Retinal pigment epithelial cell (primary cell): Measurements from ENCODE around the gene RAET1G.
"Not testable (repeated sequence)": the region's sequence is repeated elsewhere in the genome, so short reads cannot be mapped to it uniquely, and the experiment has no call there.

ENCODE experiments used
- DNase-seq: peaks from one replicate; pipeline ENCODE4 v3.0.0-alpha.2; 2010; ENCODE audit warnings: low read depth
- H3K4me3 ChIP-seq: 2 replicates; pipeline ENCODE4 v1.5.1; 2011; ENCODE audit warnings: mild to moderate bottlenecking, low read length, control low read depth, moderate library complexity
- TF ChIP-seq, protein P1 (sequence below): conservative IDR thresholded peaks from 2 replicates; pipeline ENCODE4 v1.5.1; 2011; ENCODE audit warnings: low read depth, low read length, control low read depth, inconsistent platforms

RAET1G gene

DNA sequence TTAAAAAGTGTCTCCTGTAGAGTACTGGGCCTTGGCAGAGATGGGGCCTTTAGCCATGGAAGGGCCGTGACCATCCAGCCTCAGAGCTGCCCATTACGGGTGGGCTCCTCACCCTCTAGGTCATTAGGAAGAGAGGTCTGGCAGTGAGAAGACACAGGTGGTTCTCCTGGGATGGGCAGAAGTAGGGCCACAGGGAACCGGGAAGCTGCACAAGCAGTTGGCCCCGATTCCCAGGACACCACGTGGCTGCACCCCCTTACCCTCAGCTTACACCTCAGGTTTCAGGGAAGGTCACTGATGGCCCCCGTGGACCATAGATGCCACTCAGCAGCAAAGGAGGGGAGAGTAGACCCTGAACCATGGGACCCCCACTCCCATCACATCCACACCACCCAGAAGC, 1.6 kb downstream of the RAET1G start:
- TF ChIP-seq, protein P1, sequence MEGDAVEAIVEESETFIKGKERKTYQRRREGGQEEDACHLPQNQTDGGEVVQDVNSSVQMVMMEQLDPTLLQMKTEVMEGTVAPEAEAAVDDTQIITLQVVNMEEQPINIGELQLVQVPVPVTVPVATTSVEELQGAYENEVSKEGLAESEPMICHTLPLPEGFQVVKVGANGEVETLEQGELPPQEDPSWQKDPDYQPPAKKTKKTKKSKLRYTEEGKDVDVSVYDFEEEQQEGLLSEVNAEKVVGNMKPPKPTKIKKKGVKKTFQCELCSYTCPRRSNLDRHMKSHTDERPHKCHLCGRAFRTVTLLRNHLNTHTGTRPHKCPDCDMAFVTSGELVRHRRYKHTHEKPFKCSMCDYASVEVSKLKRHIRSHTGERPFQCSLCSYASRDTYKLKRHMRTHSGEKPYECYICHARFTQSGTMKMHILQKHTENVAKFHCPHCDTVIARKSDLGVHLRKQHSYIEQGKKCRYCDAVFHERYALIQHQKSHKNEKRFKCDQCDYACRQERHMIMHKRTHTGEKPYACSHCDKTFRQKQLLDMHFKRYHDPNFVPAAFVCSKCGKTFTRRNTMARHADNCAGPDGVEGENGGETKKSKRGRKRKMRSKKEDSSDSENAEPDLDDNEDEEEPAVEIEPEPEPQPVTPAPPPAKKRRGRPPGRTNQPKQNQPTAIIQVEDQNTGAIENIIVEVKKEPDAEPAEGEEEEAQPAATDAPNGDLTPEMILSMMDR: no peak
- no peak overlapping the region for H3K4me3 ChIP-seq
- no peak for DNase-seq

DNA sequence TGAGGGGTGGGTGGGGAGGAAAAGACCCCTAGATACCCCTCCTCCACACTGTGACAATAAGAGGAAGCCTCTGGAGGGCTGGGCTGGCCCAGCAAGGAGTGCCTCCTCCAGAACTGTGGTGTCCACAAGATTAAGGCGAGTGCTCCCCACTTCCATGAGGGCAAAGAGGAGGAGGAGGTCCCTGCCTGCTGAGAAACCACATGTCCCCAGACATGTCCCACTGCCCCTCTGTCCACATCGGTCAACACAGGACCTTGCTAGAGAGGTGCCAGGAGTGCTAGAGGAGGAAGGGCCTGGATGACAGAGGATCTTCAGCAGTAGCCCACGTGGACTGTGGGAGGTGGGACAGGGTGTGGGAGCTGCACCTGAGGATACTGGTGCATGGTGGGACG, 3.1 kb downstream of the RAET1G start:
- no peak for DNase-seq
- no peak overlapping the region for H3K4me3 ChIP-seq
- TF ChIP-seq, protein P1: no peak

DNA sequence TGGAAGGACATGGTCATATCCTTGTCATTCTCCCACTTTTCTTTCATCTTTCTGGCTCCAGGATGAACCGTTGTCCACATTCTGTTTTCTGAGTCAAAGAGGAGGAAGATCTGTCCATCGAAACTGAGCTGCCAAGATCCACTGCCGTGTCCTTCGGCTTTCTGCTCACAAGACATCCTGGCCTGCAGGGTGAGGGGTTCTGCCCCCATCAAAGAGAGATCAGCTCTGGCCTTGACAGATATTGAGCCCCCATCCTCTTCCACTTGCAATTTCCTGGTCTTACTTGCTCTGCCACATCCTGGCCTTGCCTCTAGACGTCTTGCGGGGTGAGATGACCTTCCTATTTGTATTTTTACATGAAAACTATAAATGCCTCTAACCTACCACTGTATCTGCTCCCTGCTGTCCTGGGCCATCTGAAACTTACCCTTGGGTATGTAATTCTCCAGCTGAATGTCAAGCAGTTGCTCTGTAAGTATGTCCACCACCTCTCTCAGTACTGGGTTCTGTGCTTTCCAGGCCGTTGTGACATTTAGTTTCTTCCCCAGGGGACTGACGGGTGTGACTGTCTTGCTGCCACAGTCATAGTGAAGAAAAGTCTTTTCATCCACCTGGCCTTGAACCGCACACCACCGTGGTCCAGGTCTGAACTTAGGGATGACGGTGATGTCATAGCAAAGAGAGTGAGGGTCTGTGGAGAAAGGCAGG, 3.6 kb downstream of the RAET1G start:
- not testable (repeated sequence) for H3K4me3 ChIP-seq, DNase-seq

- DNase-seq: no peak
- TF ChIP-seq, protein P1: no peak
Observed at GRCh38 chr6:149918151-149918905, 4.6 kb downstream of the RAET1G start.

GRCh38 chr6:149917679-149918078, 5.2 kb downstream of the RAET1G start:
- H3K4me3 ChIP-seq: no peak overlapping the region
- TF ChIP-seq, protein P1: no peak
- DNase-seq: no peak

More at GRCh38 chr6:149918151-149918905, 4.6 kb downstream of the RAET1G start:
- H3K4me3 ChIP-seq: no peak overlapping the region

- DNase-seq: no peak
- no peak overlapping the region for H3K4me3 ChIP-seq
- TF ChIP-seq, protein P1: no peak
Observed at GRCh38 chr6:149915970-149916865, 6.7 kb downstream of the RAET1G start.

DNA sequence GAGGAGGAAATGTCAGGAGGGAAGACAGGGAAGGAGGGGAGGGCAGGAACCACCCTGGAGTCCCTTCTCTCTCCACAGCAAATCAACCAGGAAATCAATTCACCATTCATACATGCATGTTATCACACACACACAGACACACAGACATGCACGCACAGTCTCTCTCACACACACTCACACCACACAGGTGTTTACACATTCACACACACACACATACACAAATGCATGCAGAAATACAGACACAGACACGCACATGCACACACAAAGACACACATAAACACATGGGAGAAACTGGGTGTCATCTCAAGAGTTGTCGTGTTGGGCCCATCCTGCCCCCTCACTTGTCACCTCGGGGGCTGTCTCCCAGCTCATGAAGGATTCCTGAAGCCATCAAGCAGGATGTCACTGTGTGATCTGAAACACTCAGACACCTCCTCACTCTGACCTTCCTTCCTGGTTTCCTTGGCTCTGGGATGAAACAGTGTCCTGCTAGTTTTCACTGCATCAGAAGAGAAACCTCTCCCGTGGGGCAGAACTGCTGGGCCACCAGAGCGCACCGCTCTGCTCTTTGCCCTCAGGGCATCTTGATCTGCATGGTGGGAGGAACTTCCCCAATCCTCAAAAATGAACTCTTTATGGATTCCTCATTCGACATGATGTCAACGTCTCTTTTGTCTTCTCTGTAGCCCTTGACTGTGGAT, 9.2 kb downstream of the RAET1G start:
- H3K4me3 ChIP-seq: no peak overlapping the region
- no peak for DNase-seq
- TF ChIP-seq, protein P1: no peak
